AG04449 (cell line): ENCODE results near the gene PIK3CG.

Experiments
- CTCF ChIA-PET: fragments of 350-600 bp; formaldehyde crosslinking; extraction: SDS; loops from one replicate; lab custom pipeline; 2021; ENCODE audit warnings: antibody characterized with exemption; lab: Yijun Ruan, JAX
- POLR2A ChIA-PET: fragments of 400-600, 350-600 bp; formaldehyde crosslinking; extraction: SDS; loops from one replicate; lab custom pipeline; 2020; ENCODE audit warnings: antibody characterized with exemption, inconsistent platforms; lab: Yijun Ruan, JAX
- DNase-seq: peaks from one replicate; pipeline ENCODE4 v3.0.0-alpha.2; 2010; ENCODE audit warnings: low read depth, low spot score
- H3K4me3 ChIP-seq: 2 replicates; pipeline ENCODE4 v1.5.1; 2011; ENCODE audit warnings: low read depth, mild to moderate bottlenecking, control low read depth, low read length
- TF ChIP-seq, protein P1 (sequence below): IDR thresholded peaks from one replicate; pipeline ENCODE4 v1.5.1; 2011; ENCODE audit warnings: mild to moderate bottlenecking, moderate library complexity, low read length, control low read depth, inconsistent platforms; ENCODE audit not compliant: insufficient read depth; ENCODE audit errors: missing control alignments

PIK3CG gene

GRCh38 chr7:106870528-106870927, 5.4 kb downstream of the PIK3CG start:
- no peak overlapping the region for H3K4me3 ChIP-seq
- ChIA-PET POLR2A (no interaction called here), CTCF (no interaction called here)
- TF ChIP-seq, protein P1, sequence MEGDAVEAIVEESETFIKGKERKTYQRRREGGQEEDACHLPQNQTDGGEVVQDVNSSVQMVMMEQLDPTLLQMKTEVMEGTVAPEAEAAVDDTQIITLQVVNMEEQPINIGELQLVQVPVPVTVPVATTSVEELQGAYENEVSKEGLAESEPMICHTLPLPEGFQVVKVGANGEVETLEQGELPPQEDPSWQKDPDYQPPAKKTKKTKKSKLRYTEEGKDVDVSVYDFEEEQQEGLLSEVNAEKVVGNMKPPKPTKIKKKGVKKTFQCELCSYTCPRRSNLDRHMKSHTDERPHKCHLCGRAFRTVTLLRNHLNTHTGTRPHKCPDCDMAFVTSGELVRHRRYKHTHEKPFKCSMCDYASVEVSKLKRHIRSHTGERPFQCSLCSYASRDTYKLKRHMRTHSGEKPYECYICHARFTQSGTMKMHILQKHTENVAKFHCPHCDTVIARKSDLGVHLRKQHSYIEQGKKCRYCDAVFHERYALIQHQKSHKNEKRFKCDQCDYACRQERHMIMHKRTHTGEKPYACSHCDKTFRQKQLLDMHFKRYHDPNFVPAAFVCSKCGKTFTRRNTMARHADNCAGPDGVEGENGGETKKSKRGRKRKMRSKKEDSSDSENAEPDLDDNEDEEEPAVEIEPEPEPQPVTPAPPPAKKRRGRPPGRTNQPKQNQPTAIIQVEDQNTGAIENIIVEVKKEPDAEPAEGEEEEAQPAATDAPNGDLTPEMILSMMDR, result no peak
- no peak for DNase-seq

GRCh38 chr7:106870983-106871410, 5.9 kb downstream of the PIK3CG start:
- no peak overlapping the region for H3K4me3 ChIP-seq
- ChIA-PET POLR2A (no interaction called here), CTCF (no interaction called here)
- DNase-seq, result no peak
- TF ChIP-seq, protein P1, result no peak

DNA sequence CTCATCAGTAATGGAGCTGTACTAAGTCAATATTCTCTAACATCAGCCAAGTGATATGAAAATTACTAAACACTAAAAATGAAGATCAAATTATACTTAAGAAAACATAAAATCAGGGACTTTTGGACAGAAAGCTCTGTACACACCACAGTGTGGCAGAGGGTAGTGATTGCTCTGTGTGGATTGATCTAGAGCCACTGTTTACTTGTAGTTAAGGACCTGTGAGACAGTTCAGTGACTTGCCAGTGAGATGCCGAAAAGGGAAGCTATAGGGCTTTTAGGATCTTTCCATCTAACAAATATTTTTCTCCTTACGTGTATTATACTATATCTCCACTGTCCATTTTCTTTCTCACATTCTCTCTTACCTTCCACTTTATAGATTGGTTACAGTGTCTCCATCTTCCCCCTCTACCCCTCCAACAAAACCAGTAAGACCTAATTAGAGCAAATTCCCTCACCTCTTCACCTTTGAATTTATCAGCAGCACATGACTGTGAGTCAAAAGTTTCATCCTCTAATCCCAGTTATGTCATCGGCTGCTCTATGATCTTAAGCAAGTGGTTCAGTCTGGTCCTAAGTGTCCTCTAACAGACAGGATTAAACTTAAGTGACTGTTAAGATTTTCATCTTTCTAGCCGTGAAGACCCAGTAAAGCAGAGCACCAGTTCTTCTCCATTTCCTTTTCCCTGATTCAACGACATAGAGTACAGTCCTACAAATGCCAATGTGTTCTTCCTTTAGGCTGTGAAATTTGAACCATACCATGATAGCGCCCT, 6.9 kb downstream of the PIK3CG start:
- no peak overlapping the region for H3K4me3 ChIP-seq
- CTCF ChIA-PET, result no interaction called here
- POLR2A ChIA-PET, result no interaction called here
- no peak for DNase-seq
- TF ChIP-seq, protein P1, result no peak

DNA sequence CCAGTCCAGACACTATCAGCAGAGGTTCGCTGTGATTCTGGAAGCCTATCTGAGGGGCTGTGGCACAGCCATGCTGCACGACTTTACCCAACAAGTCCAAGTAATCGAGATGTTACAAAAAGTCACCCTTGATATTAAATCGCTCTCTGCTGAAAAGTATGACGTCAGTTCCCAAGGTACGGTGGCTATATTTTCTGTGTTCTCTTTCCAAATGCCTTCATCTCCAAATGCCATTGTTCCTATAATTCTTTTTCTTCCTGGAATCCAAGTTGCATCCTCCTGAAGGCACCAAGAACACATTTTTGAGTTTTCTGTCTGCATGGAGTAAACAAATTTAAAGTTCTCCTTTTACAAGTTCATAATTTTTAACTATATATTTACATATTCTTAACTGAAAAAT, 7.7 kb downstream of the PIK3CG start:
- CTCF ChIA-PET, result no interaction called here
- TF ChIP-seq, protein P1, result no peak
- POLR2A ChIA-PET, result no interaction called here
- no peak for DNase-seq
- no peak overlapping the region for H3K4me3 ChIP-seq

- no peak for DNase-seq
- H3K4me3 ChIP-seq, result no peak overlapping the region
- ChIA-PET POLR2A (no interaction called here), CTCF (interaction anchor here (1.2 kb wide), 1 partner anchor 10 kb away, joined by 3 read pairs; no protein-coding TSS in a partner anchor)
- TF ChIP-seq, protein P1, result no peak
Observed at GRCh38 chr7:106874076-106874475, 9.0 kb downstream of the PIK3CG start.

DNA sequence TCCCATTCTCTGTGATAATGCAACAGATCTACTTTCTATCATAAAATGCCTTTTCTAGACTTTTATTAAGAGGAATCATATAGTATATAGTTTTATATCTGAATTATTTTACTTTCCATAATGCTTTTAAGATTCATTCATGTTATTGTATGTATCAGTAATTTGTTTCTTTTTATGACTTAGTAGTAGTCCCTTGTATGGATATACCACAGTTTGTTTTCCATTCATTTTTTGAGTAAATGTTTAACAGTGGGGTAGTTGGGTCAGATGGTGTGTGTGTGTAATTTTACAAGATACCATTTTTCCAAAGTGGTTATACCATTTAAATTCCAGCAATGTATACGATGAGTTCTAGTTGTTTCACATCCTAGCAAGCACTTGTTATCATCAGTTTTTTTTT, 10.4 kb downstream of the PIK3CG start:
- H3K4me3 ChIP-seq, result no peak overlapping the region
- CTCF ChIA-PET, result no interaction called here
- TF ChIP-seq, protein P1, result no peak
- POLR2A ChIA-PET, result no interaction called here
- DNase-seq, result no peak
